Measurements from ENCODE around the gene ELP1.

DNA sequence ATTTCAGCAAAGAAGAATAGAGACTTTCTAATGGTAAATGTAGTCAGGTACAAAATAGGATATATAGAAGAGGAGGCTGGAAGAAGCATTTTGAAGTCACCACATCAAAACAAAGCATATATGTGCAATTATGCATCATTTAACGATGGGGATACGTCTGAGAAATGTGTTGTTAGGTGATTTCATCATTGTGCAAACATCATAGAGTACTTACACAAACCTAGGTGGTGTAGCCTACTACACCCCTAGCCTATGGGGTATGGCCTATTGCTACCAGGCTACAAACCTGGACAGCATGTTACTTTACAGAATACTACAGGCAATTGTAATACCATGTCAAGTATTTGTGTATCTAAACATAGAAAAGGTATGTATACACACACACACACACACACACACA is 28.4 kb downstream of the ELP1 start:
- TF ChIP-seq, protein P1, sequence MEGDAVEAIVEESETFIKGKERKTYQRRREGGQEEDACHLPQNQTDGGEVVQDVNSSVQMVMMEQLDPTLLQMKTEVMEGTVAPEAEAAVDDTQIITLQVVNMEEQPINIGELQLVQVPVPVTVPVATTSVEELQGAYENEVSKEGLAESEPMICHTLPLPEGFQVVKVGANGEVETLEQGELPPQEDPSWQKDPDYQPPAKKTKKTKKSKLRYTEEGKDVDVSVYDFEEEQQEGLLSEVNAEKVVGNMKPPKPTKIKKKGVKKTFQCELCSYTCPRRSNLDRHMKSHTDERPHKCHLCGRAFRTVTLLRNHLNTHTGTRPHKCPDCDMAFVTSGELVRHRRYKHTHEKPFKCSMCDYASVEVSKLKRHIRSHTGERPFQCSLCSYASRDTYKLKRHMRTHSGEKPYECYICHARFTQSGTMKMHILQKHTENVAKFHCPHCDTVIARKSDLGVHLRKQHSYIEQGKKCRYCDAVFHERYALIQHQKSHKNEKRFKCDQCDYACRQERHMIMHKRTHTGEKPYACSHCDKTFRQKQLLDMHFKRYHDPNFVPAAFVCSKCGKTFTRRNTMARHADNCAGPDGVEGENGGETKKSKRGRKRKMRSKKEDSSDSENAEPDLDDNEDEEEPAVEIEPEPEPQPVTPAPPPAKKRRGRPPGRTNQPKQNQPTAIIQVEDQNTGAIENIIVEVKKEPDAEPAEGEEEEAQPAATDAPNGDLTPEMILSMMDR (IDR thresholded peaks at IDR 0.05; ENCODE audit: borderline replicate concordance, extremely low read depth, low read length, poor library complexity, severe bottlenecking) = no peak
- no peak for TF ChIP-seq EZH2 (IDR thresholded peaks at IDR 0.05; ENCODE audit: borderline replicate concordance, low read depth, low read length, severe bottlenecking)

Data from DND-41 (cell line).